Measurements from ENCODE around the gene PPP1R27.

Gene PPP1R27

DNA sequence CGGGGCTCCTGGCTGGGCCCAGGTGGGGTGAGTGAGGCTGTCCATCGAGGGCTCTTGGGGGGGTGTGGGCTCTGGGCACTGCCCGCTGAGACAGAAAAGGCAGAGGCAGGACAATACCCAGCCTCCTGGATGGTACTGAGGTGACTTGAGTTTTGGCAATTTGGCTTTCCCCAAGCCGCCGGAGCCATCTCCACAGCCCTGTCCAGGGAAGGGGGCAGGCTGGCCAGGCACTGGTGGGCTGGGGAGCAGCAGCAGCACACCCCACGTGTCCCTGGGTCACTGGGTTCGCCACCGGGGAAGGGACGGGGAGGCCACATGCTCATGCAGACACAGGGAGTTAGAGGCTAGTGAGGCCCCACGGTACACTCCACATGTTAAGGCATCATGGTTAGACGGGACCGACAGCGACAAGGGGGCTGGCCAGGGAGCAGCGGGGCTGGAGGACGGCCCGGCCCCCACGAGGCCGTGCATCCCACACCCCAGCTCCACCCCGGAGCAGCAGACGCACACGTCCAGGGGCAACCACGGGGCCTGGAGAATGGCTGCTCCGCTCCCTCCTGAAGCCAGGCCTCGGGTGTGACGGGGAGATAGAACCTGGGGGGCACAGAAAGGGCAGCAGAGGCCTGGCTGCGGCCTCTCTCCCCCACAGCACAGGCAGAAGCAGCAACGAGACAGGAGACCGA lies 33.3 kb upstream of the PPP1R27 start:
- Mint-ChIP-seq H3K4me3 (no peak overlapping the region), H3K27me3 (ENCODE audit: low read depth, poor library complexity) (no peaks in the 10 kb centered on the region), H3K27ac (no peak overlapping the region), H3K36me3 (ENCODE audit: low read depth) (peaks cover 6% of the 10 kb centered on the region), H3K4me1 (peaks cover 66% of the 10 kb centered on the region), H3K9me3 (no peaks in the 10 kb centered on the region)
- TF ChIP-seq, protein P1, sequence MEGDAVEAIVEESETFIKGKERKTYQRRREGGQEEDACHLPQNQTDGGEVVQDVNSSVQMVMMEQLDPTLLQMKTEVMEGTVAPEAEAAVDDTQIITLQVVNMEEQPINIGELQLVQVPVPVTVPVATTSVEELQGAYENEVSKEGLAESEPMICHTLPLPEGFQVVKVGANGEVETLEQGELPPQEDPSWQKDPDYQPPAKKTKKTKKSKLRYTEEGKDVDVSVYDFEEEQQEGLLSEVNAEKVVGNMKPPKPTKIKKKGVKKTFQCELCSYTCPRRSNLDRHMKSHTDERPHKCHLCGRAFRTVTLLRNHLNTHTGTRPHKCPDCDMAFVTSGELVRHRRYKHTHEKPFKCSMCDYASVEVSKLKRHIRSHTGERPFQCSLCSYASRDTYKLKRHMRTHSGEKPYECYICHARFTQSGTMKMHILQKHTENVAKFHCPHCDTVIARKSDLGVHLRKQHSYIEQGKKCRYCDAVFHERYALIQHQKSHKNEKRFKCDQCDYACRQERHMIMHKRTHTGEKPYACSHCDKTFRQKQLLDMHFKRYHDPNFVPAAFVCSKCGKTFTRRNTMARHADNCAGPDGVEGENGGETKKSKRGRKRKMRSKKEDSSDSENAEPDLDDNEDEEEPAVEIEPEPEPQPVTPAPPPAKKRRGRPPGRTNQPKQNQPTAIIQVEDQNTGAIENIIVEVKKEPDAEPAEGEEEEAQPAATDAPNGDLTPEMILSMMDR (IDR thresholded peaks at IDR 0.05), result no peak
- no peak for DNase-seq

DNA sequence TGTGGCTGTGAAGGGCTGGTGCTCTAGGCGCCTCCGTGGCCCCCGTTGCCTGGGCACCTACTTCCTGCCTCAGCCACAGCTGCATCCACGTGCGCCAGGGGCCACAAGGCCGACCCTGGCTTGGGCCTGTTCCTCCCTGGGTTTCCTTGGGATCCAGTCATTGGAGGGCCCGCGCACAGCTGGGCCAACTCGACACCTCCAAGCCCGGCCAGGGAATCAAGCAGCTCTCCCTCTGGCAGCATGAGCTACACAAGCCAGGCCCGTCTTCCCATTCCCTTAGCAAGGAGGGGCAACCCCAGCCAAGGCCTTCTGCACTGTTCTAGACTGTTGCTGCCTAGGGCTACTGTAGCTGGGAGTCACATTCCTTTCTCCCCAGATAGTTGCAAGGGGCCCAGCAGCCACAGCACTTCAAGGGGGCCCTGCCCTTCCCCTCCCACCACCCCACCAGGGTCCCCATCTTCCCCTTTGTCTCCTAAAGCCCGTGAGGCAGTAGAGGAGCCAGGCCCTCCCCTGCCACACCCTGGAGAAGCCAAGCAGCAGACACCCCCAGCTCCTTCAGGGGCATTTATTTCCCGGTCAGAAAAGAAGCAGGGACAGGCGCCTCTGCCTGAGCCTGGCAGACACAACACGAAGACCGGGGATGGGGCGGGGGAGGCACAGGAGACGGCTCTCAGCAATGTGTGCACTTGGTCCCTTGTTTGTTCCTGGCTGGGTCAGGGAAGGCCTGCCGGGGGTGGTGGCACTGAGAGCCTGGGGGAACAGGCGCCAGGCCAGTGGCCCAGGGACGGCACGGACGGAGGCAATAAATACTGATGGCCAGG lies 32.5 kb upstream of the PPP1R27 start:
- Mint-ChIP-seq H3K36me3 (ENCODE audit: low read depth) (peaks cover 12% of the 10 kb centered on the region), H3K27ac (peak overlapping the region; percentile 91), H3K4me3 (peak overlapping the region; percentile 23), H3K27me3 (ENCODE audit: low read depth, poor library complexity) (no peaks in the 10 kb centered on the region), H3K4me1 (peaks cover 65% of the 10 kb centered on the region), H3K9me3 (no peaks in the 10 kb centered on the region)
- DNase-seq, result no peak
- TF ChIP-seq, protein P1 (IDR thresholded peaks at IDR 0.05), result no peak

GRCh38 chr17:81866440-81867169 lies 31.8 kb upstream of the PPP1R27 start:
- Mint-ChIP-seq H3K4me1 (peaks cover 64% of the 10 kb centered on the region), H3K36me3 (ENCODE audit: low read depth) (peaks cover 12% of the 10 kb centered on the region), H3K4me3 (no peak overlapping the region), H3K9me3 (no peaks in the 10 kb centered on the region), H3K27ac (peak overlapping the region; percentile 91), H3K27me3 (ENCODE audit: low read depth, poor library complexity) (no peaks in the 10 kb centered on the region)
- DNase-seq, result no peak
- TF ChIP-seq, protein P1 (IDR thresholded peaks at IDR 0.05), result no peak

DNA sequence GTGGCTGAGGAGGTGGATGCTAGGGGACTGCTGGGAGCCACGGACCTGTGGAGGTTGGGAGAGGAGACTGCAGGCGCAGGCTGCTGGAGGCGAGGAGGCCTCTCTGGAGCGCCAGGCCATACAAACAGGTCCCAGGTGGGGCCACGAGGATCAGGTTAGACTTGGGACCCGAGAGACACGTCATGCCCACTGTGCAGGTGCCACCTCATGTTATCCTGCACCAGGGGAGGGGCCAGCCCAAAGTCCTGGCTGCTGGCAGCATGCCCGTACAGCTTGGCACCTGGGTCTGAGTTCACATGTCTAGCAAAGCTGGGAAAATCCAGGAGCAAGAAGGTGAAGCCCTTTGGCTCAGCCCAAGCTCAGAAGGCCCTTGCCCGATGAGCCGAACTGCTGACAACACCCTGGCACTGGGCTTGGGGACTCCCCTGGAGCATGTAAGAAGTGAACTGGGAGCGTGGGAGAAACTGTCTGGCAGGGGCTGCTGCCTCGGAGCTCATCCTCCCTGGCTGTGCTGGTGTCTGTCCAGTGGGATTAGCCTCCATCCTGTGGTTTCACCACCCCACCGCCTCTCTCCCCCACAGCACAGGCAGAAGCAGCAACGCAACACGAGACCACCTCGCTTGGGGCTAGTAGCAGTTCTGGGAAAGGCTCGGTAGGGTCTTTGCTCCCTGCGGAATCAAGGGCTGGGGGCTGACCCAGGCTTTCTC lies 31.0 kb upstream of the PPP1R27 start:
- Mint-ChIP-seq H3K4me1 (peaks cover 67% of the 10 kb centered on the region), H3K27me3 (ENCODE audit: low read depth, poor library complexity) (no peaks in the 10 kb centered on the region), H3K36me3 (ENCODE audit: low read depth) (peaks cover 12% of the 10 kb centered on the region), H3K4me3 (no peak overlapping the region), H3K9me3 (no peaks in the 10 kb centered on the region), H3K27ac (peak overlapping the region; percentile 74)
- no peak for DNase-seq
- TF ChIP-seq, protein P1 (IDR thresholded peaks at IDR 0.05), result no peak

- no peak for DNase-seq
- H3K27me3 Mint-ChIP-seq (ENCODE audit: low read depth, poor library complexity), result no peaks in the 10 kb centered on the region
- TF ChIP-seq, protein P1 (IDR thresholded peaks at IDR 0.05), result no peak
- H3K4me1 Mint-ChIP-seq, result peaks cover 66% of the 10 kb centered on the region
- H3K4me3 Mint-ChIP-seq, result no peak overlapping the region
- no peaks in the 10 kb centered on the region for H3K9me3 Mint-ChIP-seq
- H3K36me3 Mint-ChIP-seq (ENCODE audit: low read depth), result peaks cover 12% of the 10 kb centered on the region
- peak overlapping the region; percentile 74 for H3K27ac Mint-ChIP-seq
Observed at GRCh38 chr17:81865358-81865732, 30.5 kb upstream of the PPP1R27 start.
